ENCODE results near the gene BTBD7.

BTBD7 gene

GRCh38 chr14:93281937-93282336 is 50.9 kb downstream of the BTBD7 start:
- no peak for ATAC-seq
- TF ChIP-seq ZFP3 (CRISPR knock-in tag; IDR thresholded peaks at IDR 0.05) (no peak), ISL1 (CRISPR knock-in tag; IDR thresholded peaks at IDR 0.05) (peak; percentile 71)

GRCh38 chr14:93280743-93281142 is 52.1 kb downstream of the BTBD7 start:
- TF ChIP-seq ZFP3 (CRISPR knock-in tag; IDR thresholded peaks at IDR 0.05): no peak
- TF ChIP-seq CSRNP3 (CRISPR knock-in tag; IDR thresholded peaks at IDR 0.05): no peak
- no peak for TF ChIP-seq TCF4 (CRISPR knock-in tag; IDR thresholded peaks at IDR 0.05; ENCODE audit: borderline replicate concordance)
- TF ChIP-seq CSDC2 (CRISPR knock-in tag; IDR thresholded peaks at IDR 0.05): no peak
- no peak for TF ChIP-seq ZNF70 (CRISPR knock-in tag; IDR thresholded peaks at IDR 0.05)
- TF ChIP-seq SNAI2 (CRISPR knock-in tag; IDR thresholded peaks at IDR 0.05): no peak
- no peak for TF ChIP-seq ARNTL (CRISPR knock-in tag; IDR thresholded peaks at IDR 0.05; ENCODE audit: borderline replicate concordance, low read depth)
- TF ChIP-seq CREB5 (CRISPR knock-in tag; IDR thresholded peaks at IDR 0.05; ENCODE audit: low read depth): no peak
- no peak for TF ChIP-seq ZC3H10 (CRISPR knock-in tag; IDR thresholded peaks at IDR 0.05)
- no peak for TF ChIP-seq POU6F1 (CRISPR knock-in tag; IDR thresholded peaks at IDR 0.05; ENCODE audit: borderline replicate concordance, low read depth)
- no peak for ATAC-seq

GRCh38 chr14:93276031-93276716 is 56.7 kb downstream of the BTBD7 start:
- no peak for ATAC-seq
- no peak for TF ChIP-seq ZFP30 (CRISPR knock-in tag; IDR thresholded peaks at IDR 0.05)
- TF ChIP-seq PPARA (CRISPR knock-in tag; IDR thresholded peaks at IDR 0.05; ENCODE audit: borderline replicate concordance): no peak
- no peak for TF ChIP-seq BACH2 (CRISPR knock-in tag; IDR thresholded peaks at IDR 0.05; ENCODE audit: borderline replicate concordance)

- ATAC-seq: no peak
- TF ChIP-seq OSR1 (CRISPR knock-in tag; IDR thresholded peaks at IDR 0.05) (no peak), ZNF8 (CRISPR knock-in tag; IDR thresholded peaks at IDR 0.05) (no peak), TSHZ2 (CRISPR knock-in tag; IDR thresholded peaks at IDR 0.05) (no peak), ZFP3 (CRISPR knock-in tag; IDR thresholded peaks at IDR 0.05) (no peak), ZFP30 (CRISPR knock-in tag; IDR thresholded peaks at IDR 0.05) (no peak)
These were observed 58.6 kb downstream of the BTBD7 start for GRCh38 chr14:93274055-93274806.

- no peak for TF ChIP-seq PATZ1 (CRISPR knock-in tag; IDR thresholded peaks at IDR 0.05; ENCODE audit: borderline replicate concordance)
These were observed 61.7 kb downstream of the BTBD7 start for GRCh38 chr14:93271111-93271510.

More at GRCh38 chr14:93271111-93271510, 61.7 kb downstream of the BTBD7 start:
- ATAC-seq: no peak
